Activated CD4-positive, alpha-beta memory T cell treated with anti-CD3 and anti-CD28 coated beads, Interleukin-2, amount 10 ng/mL, durations not matched to agents 7 days and 5 days (primary cell): Measurements from ENCODE around the gene PYGO2. TPM values are rescaled to one million over a fixed set of nuclear protein-coding genes. Genes with fewer than 3 reads are reported as not detected.

Experiments used
- CTCF ChIA-PET: fragments of 350-600 bp; sonication (Branson Sonifier 250); formaldehyde crosslinking; loops from one replicate; lab custom pipeline; 2021; ENCODE audit warnings: antibody characterized with exemption, inconsistent platforms; lab: Charles Lee
- POLR2A ChIA-PET: fragments of 350-600 bp; sonication (Branson Sonifier 250); formaldehyde crosslinking; loops from one replicate; lab custom pipeline; 2021; ENCODE audit warnings: antibody characterized with exemption; lab: Charles Lee
- DNase-seq: peaks from one replicate; pipeline ENCODE4 v3.0.0-alpha.2; 2020
- H3K27ac Mint-ChIP-seq: one replicate; pipeline ENCODE4 v1.8.0; 2021; ENCODE audit warnings: mild to moderate bottlenecking, mixed read lengths
- H3K27me3 Mint-ChIP-seq: one replicate; pipeline ENCODE4 v1.8.0; 2021; ENCODE audit warnings: mixed read lengths
- H3K36me3 Mint-ChIP-seq: one replicate; pipeline ENCODE4 v1.8.0; 2021; ENCODE audit warnings: low read depth, mixed read lengths
- H3K4me1 Mint-ChIP-seq: one replicate; pipeline ENCODE4 v1.8.0; 2021; ENCODE audit warnings: mixed read lengths
- H3K4me3 Mint-ChIP-seq: one replicate; pipeline ENCODE4 v1.8.0; 2021; ENCODE audit warnings: mild to moderate bottlenecking, mixed read lengths
- H3K9me3 Mint-ChIP-seq: one replicate; pipeline ENCODE4 v1.8.0; 2021; ENCODE audit warnings: mixed read lengths
- total RNA-seq, 2 experiments: library from RNA; stranded (reverse); gene quantifications; one replicate each; pipeline ENCODE4 v1.2.3, GENCODE V29; 2021

Gene PYGO2
- total RNA-seq, 2 experiments from 2014 or later = 48.7 to 49.7 TPM

DNA sequence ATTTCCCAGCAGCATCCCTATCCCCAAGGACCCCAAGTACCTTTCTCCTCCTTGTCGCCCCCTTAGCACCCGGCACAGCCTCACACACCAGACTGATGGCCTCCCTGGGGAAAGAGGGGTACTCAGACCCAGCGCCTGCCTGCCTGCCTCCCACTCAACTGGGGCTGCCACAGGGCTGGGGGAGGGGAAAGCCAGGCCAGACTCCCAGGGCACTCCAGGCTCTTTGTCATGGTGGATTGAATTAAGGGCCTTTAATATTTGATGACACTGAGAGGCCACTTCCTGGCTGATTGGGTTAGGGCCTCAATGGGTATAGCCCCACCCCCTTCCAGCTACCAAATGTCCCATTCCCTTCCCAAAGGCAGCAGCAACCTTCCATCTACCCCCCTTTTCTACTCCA is 7.1 kb upstream of the PYGO2 start:
- Mint-ChIP-seq H3K36me3 (peaks cover 61% of the 10 kb centered on the region), H3K9me3 (no peaks in the 10 kb centered on the region), H3K27ac (peak overlapping the region; percentile 40), H3K4me3 (no peak overlapping the region), H3K27me3 (no peaks in the 10 kb centered on the region), H3K4me1 (peaks cover 60% of the 10 kb centered on the region)
- ChIA-PET POLR2A (interaction anchor here (3.0 kb wide), 1 partner anchor 15 kb away, joined by 13 read pairs; the partner anchor contains the start of gene FLAD1), CTCF (no interaction called here)
- DNase-seq = no peak

DNA sequence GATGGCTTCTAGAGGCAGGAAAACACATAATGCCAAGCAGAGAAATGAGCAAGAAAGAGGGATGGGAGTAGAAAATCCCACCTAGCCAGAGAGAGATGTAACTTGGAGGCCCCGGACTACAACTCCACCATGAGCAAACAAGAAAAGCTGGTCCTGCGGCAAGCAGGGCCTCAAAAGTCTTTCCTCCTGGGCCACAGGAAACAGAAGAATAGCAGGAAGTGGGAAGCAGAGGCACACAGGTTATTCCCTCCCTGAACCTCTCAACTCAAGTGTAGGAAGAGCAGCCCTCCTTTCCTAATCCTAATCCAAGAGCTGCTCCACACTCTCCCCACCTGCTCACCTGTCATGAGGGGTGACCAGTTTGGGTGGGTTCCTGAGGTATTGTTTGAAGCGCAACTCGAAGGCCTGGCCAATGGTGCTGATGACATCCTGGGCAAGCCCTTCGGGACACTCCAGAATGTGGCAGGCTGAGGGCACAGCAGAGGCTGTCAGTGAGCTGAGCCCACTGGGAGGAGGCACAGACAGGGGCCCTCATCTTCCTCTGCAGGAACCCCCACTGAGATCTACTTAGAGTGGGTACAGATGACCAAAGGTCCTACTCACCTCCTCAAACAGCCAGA is 5.9 kb upstream of the PYGO2 start:
- H3K9me3 Mint-ChIP-seq = no peaks in the 10 kb centered on the region
- no peak for DNase-seq
- no peaks in the 10 kb centered on the region for H3K27me3 Mint-ChIP-seq
- H3K4me1 Mint-ChIP-seq = peaks cover 66% of the 10 kb centered on the region
- ChIA-PET POLR2A (no interaction called here), CTCF (interaction anchor here (0.8 kb wide), 1 partner anchor 15 kb away, joined by 5 read pairs; no protein-coding TSS in a partner anchor)
- H3K36me3 Mint-ChIP-seq = peaks cover 68% of the 10 kb centered on the region
- H3K4me3 Mint-ChIP-seq = no peak overlapping the region
- peak overlapping the region; percentile 45 for H3K27ac Mint-ChIP-seq

DNA sequence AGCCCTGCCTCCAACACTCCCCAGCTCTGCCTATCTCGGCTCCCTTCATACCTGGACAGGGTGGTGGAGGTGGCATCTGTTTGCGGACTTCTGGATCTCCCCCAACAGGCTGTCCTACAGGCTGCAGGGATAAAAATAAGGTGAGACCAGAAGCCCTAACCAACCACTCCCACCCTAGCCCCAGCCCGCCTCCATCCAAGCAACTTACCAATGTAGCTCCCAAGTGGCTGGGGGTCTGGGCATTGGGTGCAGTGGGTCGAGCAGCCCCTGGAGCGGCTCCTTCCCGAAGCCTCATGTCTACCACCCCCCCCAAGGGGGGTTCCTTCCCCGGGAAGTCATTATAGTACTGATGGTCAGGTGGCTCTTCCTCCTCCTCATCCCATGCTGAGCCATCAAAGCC is 4.5 kb upstream of the PYGO2 start:
- no peaks in the 10 kb centered on the region for H3K9me3 Mint-ChIP-seq
- peaks cover 66% of the 10 kb centered on the region for H3K36me3 Mint-ChIP-seq
- DNase-seq = no peak
- ChIA-PET POLR2A (interaction anchor here (0.7 to 0.8 kb wide), 2 partner anchors 10 to 11 kb away, joined by 3 to 4 read pairs; partner anchors contain the start of gene PBXIP1), CTCF (interaction anchor here (1.1 kb wide), 1 partner anchor 11 kb away, joined by 3 read pairs; no protein-coding TSS in a partner anchor)
- H3K27me3 Mint-ChIP-seq = no peaks in the 10 kb centered on the region
- H3K27ac Mint-ChIP-seq = no peak overlapping the region
- no peak overlapping the region for H3K4me3 Mint-ChIP-seq
- H3K4me1 Mint-ChIP-seq = peaks cover 59% of the 10 kb centered on the region

DNA sequence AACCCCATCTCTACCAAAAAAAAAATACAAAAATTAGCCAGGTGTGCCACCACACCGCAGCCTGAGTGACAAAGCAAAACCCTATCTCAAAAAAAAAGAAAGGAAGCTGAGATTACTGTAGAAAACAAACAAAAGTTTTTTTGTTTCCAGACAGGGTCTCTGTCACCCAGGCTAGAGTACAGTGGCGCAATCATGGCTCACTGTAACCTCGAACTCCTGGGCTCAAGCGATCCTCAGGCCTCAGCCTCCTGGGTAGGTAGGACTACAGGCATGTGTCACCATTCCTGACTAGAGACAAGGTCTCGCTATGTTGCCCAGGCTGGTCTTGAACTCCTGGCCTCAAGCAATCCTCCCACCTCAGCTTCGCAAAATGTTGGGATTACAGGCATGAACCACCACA is 2.8 kb upstream of the PYGO2 start:
- peaks cover 61% of the 10 kb centered on the region for H3K4me1 Mint-ChIP-seq

DNA sequence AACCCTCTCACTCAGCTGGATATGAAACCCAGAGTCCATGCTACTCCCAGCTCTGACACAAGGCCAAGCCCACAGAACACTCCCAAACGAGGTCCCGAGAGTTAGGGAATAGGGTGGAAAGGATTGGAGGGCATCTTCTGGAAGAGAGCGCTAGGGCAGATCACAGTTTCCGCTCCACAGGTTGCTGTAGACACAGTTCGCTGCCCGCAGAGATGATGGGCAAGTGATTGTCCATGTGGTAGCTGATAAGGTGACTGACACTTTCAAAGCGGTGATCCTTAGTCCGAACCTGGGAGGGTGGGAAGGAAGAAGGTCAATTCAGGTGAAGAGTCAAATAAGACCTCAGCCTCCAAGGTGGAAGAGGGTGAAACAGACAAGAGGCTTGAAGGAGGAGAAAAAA is 2.1 kb upstream of the PYGO2 start:
- POLR2A ChIA-PET = interaction anchor here (0.7 to 3.9 kb wide), 4 partner anchors 9 to 27 kb away, joined by 3 to 25 read pairs (median 8); partner anchors contain the start of genes CKS1B, PBXIP1 and PMVK
- H3K4me3 Mint-ChIP-seq = no peak overlapping the region
- H3K36me3 Mint-ChIP-seq = peaks cover 67% of the 10 kb centered on the region
- H3K4me1 Mint-ChIP-seq = peaks cover 57% of the 10 kb centered on the region
- no peak for DNase-seq
- CTCF ChIA-PET = interaction anchor here (4.3 kb wide), 1 partner anchor 9 kb away, joined by 24 read pairs; the partner anchor contains the start of gene CKS1B
- H3K27ac Mint-ChIP-seq = peak overlapping the region; percentile 58
- no peaks in the 10 kb centered on the region for H3K9me3 Mint-ChIP-seq
- H3K27me3 Mint-ChIP-seq = no peaks in the 10 kb centered on the region

More for the DNA sequence above, 2.8 kb upstream of the PYGO2 start:
- H3K27me3 Mint-ChIP-seq = no peaks in the 10 kb centered on the region
- peak overlapping the region; percentile 57 for H3K27ac Mint-ChIP-seq
- ChIA-PET POLR2A (interaction anchor here (0.8 to 1.6 kb wide), 7 partner anchors 9 to 52 kb away, joined by 3 to 10 read pairs (median 5); partner anchors contain the start of genes CKS1B, FLAD1 and PBXIP1), CTCF (interaction anchor here (1.2 to 4.3 kb wide), 2 partner anchors 9 to 32 kb away, joined by 4 to 24 read pairs; partner anchors contain the start of gene CKS1B)
- H3K4me3 Mint-ChIP-seq = no peak overlapping the region
- no peaks in the 10 kb centered on the region for H3K9me3 Mint-ChIP-seq
- H3K36me3 Mint-ChIP-seq = peaks cover 72% of the 10 kb centered on the region
- no peak for DNase-seq

DNA sequence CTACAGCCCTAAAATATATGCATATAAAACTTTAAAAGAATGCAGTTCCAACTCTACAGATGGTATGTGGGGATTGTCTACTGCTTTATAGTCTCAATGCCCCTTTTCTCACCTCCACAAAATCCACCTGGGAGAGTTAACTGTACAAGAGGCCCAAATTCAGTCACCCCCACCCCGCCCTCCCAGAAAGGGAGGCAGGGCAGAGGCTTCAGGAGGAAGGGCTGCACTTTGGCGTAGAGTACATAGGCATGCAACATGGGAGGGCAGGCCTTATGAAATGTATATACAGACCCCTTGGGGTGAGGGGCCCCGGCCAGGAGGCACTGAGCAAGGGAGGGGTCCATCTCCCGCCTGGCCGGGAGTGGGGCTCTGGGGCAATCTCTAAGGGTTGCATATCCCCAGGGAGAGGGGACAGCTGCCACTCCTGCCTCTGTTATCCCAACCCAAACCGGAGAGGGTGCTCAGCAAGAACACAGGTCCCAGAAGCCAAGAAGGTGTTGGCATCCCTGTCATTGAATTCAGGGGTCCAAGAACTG is 1.3 kb upstream of the PYGO2 start:
- Mint-ChIP-seq H3K27ac (peak overlapping the region; percentile 85), H3K36me3 (peaks cover 69% of the 10 kb centered on the region), H3K27me3 (no peaks in the 10 kb centered on the region), H3K9me3 (no peaks in the 10 kb centered on the region), H3K4me1 (peaks cover 54% of the 10 kb centered on the region), H3K4me3 (peak overlapping the region; percentile 88)
- ChIA-PET CTCF (interaction anchor here (1.7 to 4.3 kb wide), 3 partner anchors 10 to 54 kb away, joined by 4 to 24 read pairs (median 16); partner anchors contain the start of genes CKS1B and FLAD1), POLR2A (interaction anchor here (1.3 to 4.3 kb wide), 8 partner anchors 8 to 47 kb away, joined by 4 to 62 read pairs (median 21); partner anchors contain the start of genes CKS1B, FLAD1, PMVK and SHC1)
- DNase-seq = no peak

DNA sequence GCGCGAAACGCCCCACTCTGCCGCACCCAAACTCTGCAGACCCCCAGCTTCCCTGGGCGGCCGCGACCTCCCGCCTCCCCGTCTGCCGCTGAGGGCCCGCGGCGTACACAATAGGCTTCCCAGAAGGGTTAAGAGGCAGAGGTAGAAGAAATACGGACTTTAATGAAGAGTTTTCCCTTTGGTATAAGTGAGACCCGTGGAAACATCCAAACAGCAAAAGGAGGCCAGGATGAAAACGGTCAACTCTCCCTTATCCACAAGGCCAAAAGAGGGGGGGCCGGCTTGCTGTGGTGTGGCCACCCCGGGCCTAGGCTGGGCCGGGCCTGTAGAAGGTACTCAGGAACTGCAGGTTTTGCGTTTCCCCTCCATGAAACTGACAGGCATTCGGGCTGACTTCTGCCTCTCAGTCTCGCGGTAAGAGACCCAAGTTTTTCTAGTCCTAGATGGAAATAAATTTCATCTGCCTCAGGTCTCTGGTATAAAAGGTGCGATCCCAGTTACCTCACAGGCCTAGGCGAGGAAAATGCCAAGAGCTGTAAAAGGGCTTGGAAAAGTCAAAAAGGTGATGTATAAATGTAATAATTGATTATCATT is 671 bp upstream of the PYGO2 start:
- Mint-ChIP-seq H3K4me3 (peak overlapping the region; percentile 88), H3K36me3 (peaks cover 66% of the 10 kb centered on the region), H3K4me1 (peaks cover 52% of the 10 kb centered on the region), H3K27ac (peak overlapping the region; percentile 85), H3K27me3 (no peaks in the 10 kb centered on the region), H3K9me3 (no peaks in the 10 kb centered on the region)
- no peak for DNase-seq
- ChIA-PET CTCF (interaction anchor here (1.2 to 4.3 kb wide), 7 partner anchors 11 to 403 kb away, joined by 3 to 24 read pairs (median 4); partner anchors contain the start of genes CKS1B, FLAD1 and LENEP), POLR2A (interaction anchor here (1.3 to 4.3 kb wide), 11 partner anchors 9 to 60 kb away, joined by 3 to 62 read pairs (median 12); partner anchors contain the start of genes CKS1B, FLAD1, PMVK and SHC1)

DNA sequence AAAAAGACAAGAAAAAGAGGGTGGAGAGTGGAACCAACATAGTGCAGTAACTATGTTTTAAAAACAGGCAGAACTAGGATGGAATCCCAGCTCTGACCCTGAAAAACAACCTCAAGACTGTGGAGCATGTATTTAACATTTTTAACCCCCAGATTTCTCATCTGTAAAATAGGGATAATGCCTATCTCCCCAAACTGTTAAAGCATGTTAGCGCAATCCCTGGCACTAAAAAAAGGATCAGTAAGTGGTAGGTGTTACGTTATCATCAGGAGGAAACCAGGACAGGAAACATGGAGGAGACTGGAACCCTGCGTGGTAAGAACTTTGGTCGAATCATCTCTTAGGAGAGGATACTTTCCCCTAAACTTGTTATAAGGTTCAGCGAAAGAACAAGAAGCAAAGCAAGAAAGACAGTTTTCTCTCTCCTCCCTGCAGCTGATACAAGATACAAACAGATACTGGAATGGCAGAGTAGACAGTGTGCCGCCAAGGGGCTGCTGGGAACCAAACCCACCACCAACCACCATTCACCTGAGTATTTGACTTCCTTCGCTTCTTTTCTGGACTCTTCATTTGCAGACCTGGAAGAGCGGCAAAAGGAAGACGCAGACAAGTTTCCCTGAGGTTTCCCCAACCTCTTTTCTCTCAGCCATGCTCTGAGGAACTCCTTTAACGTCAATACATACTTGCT is 991 bp downstream of the PYGO2 start:
- H3K9me3 Mint-ChIP-seq = no peaks in the 10 kb centered on the region
- peaks cover 51% of the 10 kb centered on the region for H3K36me3 Mint-ChIP-seq
- POLR2A ChIA-PET = interaction anchor here (0.7 to 4.3 kb wide), 17 partner anchors 8 to 233 kb away, joined by 3 to 62 read pairs (median 6); partner anchors contain the start of genes CKS1B, FLAD1, PMVK and SHC1
- DNase-seq = no peak
- peaks cover 67% of the 10 kb centered on the region for H3K4me1 Mint-ChIP-seq
- H3K27ac Mint-ChIP-seq = peak overlapping the region; percentile 89
- H3K27me3 Mint-ChIP-seq = no peaks in the 10 kb centered on the region
- CTCF ChIA-PET = interaction anchor here (0.5 to 4.3 kb wide), 14 partner anchors 12 to 846 kb away, joined by 3 to 24 read pairs (median 3); partner anchors contain the start of genes ADAM15, CKS1B and LENEP
- H3K4me3 Mint-ChIP-seq = peak overlapping the region; percentile 97

DNA sequence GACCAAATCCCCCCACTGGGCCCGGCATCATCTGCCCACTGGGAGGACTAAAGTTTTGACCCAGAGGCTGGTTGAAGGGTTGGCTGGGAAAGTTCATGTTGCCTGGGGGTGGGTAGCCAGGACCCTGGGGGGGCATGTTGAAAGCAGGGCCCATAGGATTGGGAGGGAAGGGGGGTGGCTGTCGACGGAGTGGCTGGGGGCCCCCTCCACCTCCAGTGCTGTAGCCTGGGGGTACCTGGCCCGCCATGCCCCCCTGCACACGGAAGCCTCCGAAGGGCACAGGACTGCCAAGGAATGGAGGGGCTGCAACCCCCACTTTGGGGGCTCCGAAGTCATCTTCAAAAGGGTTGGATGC is 2.2 kb downstream of the PYGO2 start:
- no peak overlapping the region for H3K27ac Mint-ChIP-seq
- ChIA-PET POLR2A (interaction anchor here (1.2 to 4.3 kb wide), 5 partner anchors 7 to 57 kb away, joined by 3 to 62 read pairs (median 21); partner anchors contain the start of genes CKS1B and SHC1), CTCF (interaction anchor here (0.8 to 2.0 kb wide), 4 partner anchors 14 to 125 kb away, joined by 3 to 6 read pairs (median 3); no protein-coding TSS in a partner anchor)
- no peak for DNase-seq
- H3K4me1 Mint-ChIP-seq = peaks cover 72% of the 10 kb centered on the region
- H3K27me3 Mint-ChIP-seq = no peaks in the 10 kb centered on the region
- no peaks in the 10 kb centered on the region for H3K9me3 Mint-ChIP-seq
- H3K36me3 Mint-ChIP-seq = peaks cover 49% of the 10 kb centered on the region
- peak overlapping the region; percentile 97 for H3K4me3 Mint-ChIP-seq

DNA sequence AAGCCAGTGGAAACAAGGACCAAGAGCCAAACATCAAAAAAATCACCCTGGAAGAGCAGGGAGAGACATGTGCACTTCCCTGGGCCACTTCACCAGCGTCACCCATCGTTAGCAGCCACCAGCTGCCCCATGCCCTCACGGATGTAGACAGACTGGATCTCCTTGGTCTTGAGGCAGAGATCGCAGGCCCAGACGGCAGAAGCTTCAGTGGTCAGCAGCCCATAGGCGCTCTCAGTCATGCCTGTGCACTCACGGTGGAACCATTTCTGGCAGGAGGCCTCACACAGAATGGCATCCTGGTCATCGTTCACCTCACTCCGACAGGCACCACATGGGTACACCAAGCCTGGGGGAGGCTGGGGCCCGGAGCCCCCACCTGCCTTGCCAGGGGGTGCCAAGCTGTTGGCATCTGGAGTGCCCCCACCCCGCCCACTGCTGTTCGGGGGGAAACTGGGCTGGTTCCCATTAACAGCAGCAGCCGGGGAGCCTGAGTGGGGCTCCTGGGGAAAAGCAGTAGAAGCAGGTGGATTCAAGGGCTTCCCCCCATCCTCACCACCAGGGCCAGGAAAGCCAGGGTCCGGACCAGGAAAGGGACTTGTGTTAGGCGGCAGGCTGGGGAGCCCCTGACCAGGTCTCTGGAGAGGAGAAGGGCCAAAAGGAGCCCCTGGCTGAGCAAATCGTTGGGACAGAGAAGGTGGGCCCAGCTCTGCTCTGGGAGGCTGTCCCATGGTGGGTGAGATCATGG is 2.7 kb downstream of the PYGO2 start:
- ChIA-PET POLR2A (interaction anchor here (0.8 to 4.3 kb wide), 2 partner anchors 17 to 53 kb away, joined by 3 to 62 read pairs; partner anchors contain the start of gene CKS1B), CTCF (interaction anchor here (1.0 to 1.2 kb wide), 2 partner anchors 15 kb away, joined by 3 read pairs; no protein-coding TSS in a partner anchor)
- Mint-ChIP-seq H3K27me3 (no peaks in the 10 kb centered on the region), H3K36me3 (peaks cover 52% of the 10 kb centered on the region), H3K27ac (peak overlapping the region; percentile 49), H3K4me3 (no peak overlapping the region), H3K9me3 (no peaks in the 10 kb centered on the region), H3K4me1 (peaks cover 76% of the 10 kb centered on the region)
- no peak for DNase-seq

DNA sequence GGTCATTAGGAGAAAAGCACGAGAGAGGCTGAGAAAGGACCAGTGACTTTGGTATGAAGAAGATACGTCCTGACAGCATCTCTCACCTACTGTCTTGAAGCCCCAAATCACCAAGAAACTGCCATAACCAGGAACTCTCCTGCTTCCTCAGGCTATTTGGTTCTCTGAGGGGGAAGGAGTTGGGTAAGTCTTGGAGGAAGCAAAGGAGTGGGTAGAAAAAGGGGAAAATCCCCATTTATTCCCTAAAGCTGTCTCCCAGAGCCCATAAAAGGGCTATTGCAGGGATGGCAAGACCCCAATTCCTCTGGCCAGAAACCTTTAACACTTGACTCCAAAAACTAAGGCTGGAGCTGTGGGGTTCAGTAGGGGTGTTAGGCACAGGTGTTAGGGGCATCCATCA is 3.5 kb downstream of the PYGO2 start:
- no peaks in the 10 kb centered on the region for H3K9me3 Mint-ChIP-seq
- peak overlapping the region; percentile 54 for H3K27ac Mint-ChIP-seq
- POLR2A ChIA-PET = interaction anchor here (0.8 kb wide), 1 partner anchor 54 kb away, joined by 3 read pairs; no protein-coding TSS in a partner anchor
- CTCF ChIA-PET = no interaction called here
- H3K4me3 Mint-ChIP-seq = no peak overlapping the region
- DNase-seq = no peak
- peaks cover 76% of the 10 kb centered on the region for H3K4me1 Mint-ChIP-seq
- no peaks in the 10 kb centered on the region for H3K27me3 Mint-ChIP-seq
- peaks cover 51% of the 10 kb centered on the region for H3K36me3 Mint-ChIP-seq
